PC-3 (cell line): Measurements from ENCODE around the gene OR5A1. TPM values are rescaled to one million over a fixed set of nuclear protein-coding genes. Genes with fewer than 3 reads are reported as not detected.

Experiments used
- ATAC-seq: fragments of 200-7000 bp; cut with Tn5 transposase; 2 replicates; pipeline ENCODE4 v1.9.1; 2020; ENCODE audit warnings: mild to moderate bottlenecking, moderate library complexity
- BruUV-seq: library from RNA; stranded (reverse); fragments of 400-500 nt; replicated peaks from 2 replicates; lab custom pipeline; 2021; lab: Mats Ljungman, UMichigan
- CTCF ChIA-PET: fragments of 300-600 bp; sonication (Branson Sonifier 250); formaldehyde crosslinking; loops from one replicate; lab custom pipeline; 2022; ENCODE audit warnings: antibody characterized with exemption; lab: Charles Lee
- POLR2A ChIA-PET: fragments of 300-600 bp; sonication (Branson Sonifier 250); formaldehyde crosslinking; loops from one replicate; lab custom pipeline; 2022; ENCODE audit warnings: antibody characterized with exemption; ENCODE audit not compliant: unreplicated experiment; lab: Charles Lee
- DNase-seq: peaks from one replicate; pipeline ENCODE4 v3.0.0-alpha.2; 2015
- H2AFZ ChIP-seq: fragments of 300-600 bp; sonication (generic); 2 replicates; pipeline ENCODE4 v1.6.0; 2016; ENCODE audit warnings: antibody characterized with exemption, low read length
- H3F3A ChIP-seq: fragments of 300-600 bp; sonication (generic); one replicate; pipeline ENCODE4 v1.6.0; 2017; ENCODE audit warnings: antibody characterized with exemption, low read length, control low read depth, mild to moderate bottlenecking; ENCODE audit not compliant: unreplicated experiment
- H3K27ac ChIP-seq: fragments of 300-600 bp; sonication (generic); 2 replicates; pipeline ENCODE4 v1.5.1; 2016; ENCODE audit warnings: mild to moderate bottlenecking, low read length
- H3K27me3 ChIP-seq: fragments of 300-600 bp; sonication (generic); 2 replicates; pipeline ENCODE4 v1.6.1; 2016; ENCODE audit warnings: low read length, mixed read lengths
- H3K36me3 ChIP-seq: fragments of 300-600 bp; sonication (generic); 2 replicates; pipeline ENCODE4 v1.6.1; 2016; ENCODE audit warnings: low read depth, mixed run types, low read length, mixed read lengths
- H3K4me1 ChIP-seq: fragments of 300-600 bp; sonication (generic); 2 replicates; pipeline ENCODE4 v1.5.1; 2016; ENCODE audit warnings: low read length; ENCODE audit not compliant: insufficient read depth
- H3K4me2 ChIP-seq: fragments of 300-600 bp; sonication (generic); 2 replicates; pipeline ENCODE4 v1.6.0; 2016; ENCODE audit warnings: low read length
- H3K4me3 ChIP-seq: fragments of 300-600 bp; sonication (generic); 2 replicates; pipeline ENCODE4 v1.5.1; 2016; ENCODE audit warnings: mild to moderate bottlenecking, low read length, mixed read lengths
- H3K79me2 ChIP-seq: fragments of 300-600 bp; sonication (generic); 2 replicates; pipeline ENCODE4 v1.6.1; 2017; ENCODE audit warnings: low read length, mixed read lengths
- H3K9ac ChIP-seq: fragments of 300-600 bp; sonication (generic); 2 replicates; pipeline ENCODE4 v1.6.0; 2016; ENCODE audit warnings: mild to moderate bottlenecking, low read length
- H3K9me2 ChIP-seq: fragments of 300-600 bp; sonication (generic); replicated peaks from 2 replicates; pipeline ENCODE4 v1.6.1; 2016; ENCODE audit warnings: mixed run types, low read length, mixed read lengths
- H3K9me3 ChIP-seq: fragments of 300-600 bp; sonication (generic); 2 replicates; pipeline ENCODE4 v1.6.1; 2016; ENCODE audit warnings: low read length, mixed read lengths
- H4K20me1 ChIP-seq: fragments of 300-600 bp; sonication (generic); 2 replicates; pipeline ENCODE4 v1.6.1; 2016; ENCODE audit warnings: low read length, mixed read lengths
- CTCF ChIP-seq: fragments of 300-600 bp; sonication (generic); conservative IDR thresholded peaks from 2 replicates; pipeline ENCODE4 v1.5.1; 2017; ENCODE audit warnings: antibody characterized with exemption, low read depth, mild to moderate bottlenecking, low read length
- EZH2 ChIP-seq: fragments of 300-600 bp; sonication (generic); IDR thresholded peaks from one replicate; pipeline ENCODE4 v1.6.1; 2017; ENCODE audit warnings: antibody characterized with exemption, mild to moderate bottlenecking, low read length; ENCODE audit not compliant: unreplicated experiment
- EZH2phosphoT487 ChIP-seq: fragments of 300-600 bp; sonication (generic); IDR thresholded peaks from 2 replicates; pipeline ENCODE4 v1.6.1; 2018; ENCODE audit warnings: mild to moderate bottlenecking, antibody characterized with exemption, low read length, borderline replicate concordance
- intact Hi-C: fragments of 100-400 bp; cut with micrococcal nuclease; formaldehyde crosslinking; loops from 2 replicates; pipeline ENCODE4 v1.9.0; 2023
- total RNA-seq: library from RNA; depleted of rRNA; stranded (reverse); fragments of >200 nt; gene quantifications from 2 replicates; pipeline ENCODE4 v1.2.3, GENCODE V29; 2014

Gene OR5A1
- total RNA-seq, 1 experiment from 2014 or later: not detected

- Histone ChIP-seq H3K36me3 (no peaks in the 10 kb centered on the region), H3K9me3 (peaks cover 24% of the 10 kb centered on the region), H3F3A (no peaks in the 10 kb centered on the region), H3K27ac (no peak overlapping the region), H2AFZ (no peak overlapping the region), H3K4me3 (no peak overlapping the region), H3K79me2 (no peaks in the 10 kb centered on the region), H3K9ac (no peak overlapping the region), H3K9me2 (no peaks in the 10 kb centered on the region), H4K20me1 (no peaks in the 10 kb centered on the region), H3K4me1 (no peaks in the 10 kb centered on the region), H3K4me2 (no peak overlapping the region), H3K27me3 (no peaks in the 10 kb centered on the region)
- POLR2A ChIA-PET: no interaction called here
- ATAC-seq: no peak
- no peak for TF ChIP-seq EZH2phosphoT487
- TF ChIP-seq EZH2: no peak
- no peak; the same call in 1 of the 2 replicates for TF ChIP-seq CTCF
- CTCF ChIA-PET: no interaction called here
- no TSS peak for BruUV-seq
- intact Hi-C loops: no loop called here
- no peak for DNase-seq
These were observed 35.1 kb upstream of the OR5A1 start for GRCh38 chr11:59401262-59401552.

DNA sequence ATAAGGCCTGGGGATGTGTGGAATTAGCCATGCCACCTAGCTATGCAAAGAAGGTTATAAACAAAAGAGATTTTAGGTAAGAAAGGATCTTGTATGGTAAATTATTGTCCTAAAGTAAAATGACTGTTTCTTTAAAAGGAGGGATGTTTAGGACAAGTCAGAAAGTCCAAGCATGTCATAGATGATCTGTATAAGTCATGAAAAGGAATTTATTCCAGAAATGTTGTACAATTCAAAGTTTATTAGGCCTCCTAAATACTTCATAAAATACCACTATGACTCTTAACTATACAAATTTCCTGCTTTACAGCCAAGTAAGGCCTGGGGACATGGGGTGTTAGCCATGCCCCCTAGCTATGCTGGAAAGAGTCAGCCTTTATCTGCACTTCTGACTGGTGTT lies 32.7 kb upstream of the OR5A1 start:
- no peak overlapping the region for H3K4me3 ChIP-seq
- no peaks in the 10 kb centered on the region for H3K79me2 ChIP-seq
- no peaks in the 10 kb centered on the region for H3K9me2 ChIP-seq
- no peaks in the 10 kb centered on the region for H3K27me3 ChIP-seq
- peaks cover 31% of the 10 kb centered on the region for H3K9me3 ChIP-seq
- no peaks in the 10 kb centered on the region for H3K4me1 ChIP-seq
- no peak for DNase-seq
- no peak overlapping the region for H2AFZ ChIP-seq
- H3K4me2 ChIP-seq: no peak overlapping the region
- POLR2A ChIA-PET: no interaction called here
- BruUV-seq: no TSS peak
- CTCF ChIA-PET: interaction anchor here (0.7 kb wide), 1 partner anchor 835 kb away, joined by 3 read pairs; no protein-coding TSS in a partner anchor
- H4K20me1 ChIP-seq: no peaks in the 10 kb centered on the region
- H3F3A ChIP-seq: no peaks in the 10 kb centered on the region
- no peak overlapping the region for H3K9ac ChIP-seq
- H3K36me3 ChIP-seq: no peaks in the 10 kb centered on the region
- no peak for ATAC-seq
- no peak for TF ChIP-seq EZH2
- no peak for TF ChIP-seq EZH2phosphoT487
- TF ChIP-seq CTCF: no peak
- no peak overlapping the region for H3K27ac ChIP-seq
- intact Hi-C loops: no loop called here

DNA sequence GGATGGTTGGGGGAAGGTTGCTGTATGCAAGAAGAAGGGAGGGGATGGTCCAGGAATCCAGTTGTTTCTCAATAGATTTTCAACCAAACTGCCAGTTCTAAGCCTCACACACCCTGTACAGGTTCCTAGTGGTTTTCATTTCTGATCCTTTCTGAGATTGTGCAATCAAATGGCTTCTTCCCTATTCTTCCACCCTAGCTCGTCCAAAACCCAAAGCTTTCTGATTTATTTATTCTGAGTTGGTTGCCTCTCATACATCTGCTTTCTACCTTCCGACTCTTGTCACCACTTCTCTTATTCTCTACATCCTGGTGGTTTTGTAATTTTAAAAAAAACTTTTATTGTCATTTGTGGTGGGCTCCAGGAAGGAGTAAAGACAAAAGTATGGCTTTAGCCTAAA lies 22.6 kb upstream of the OR5A1 start:
- ATAC-seq: no peak
- POLR2A ChIA-PET: no interaction called here
- intact Hi-C loops: no loop called here

More for the DNA sequence above, 22.6 kb upstream of the OR5A1 start:
- Histone ChIP-seq H4K20me1 (no peaks in the 10 kb centered on the region), H3K27me3 (peaks cover 35% of the 10 kb centered on the region), H3K79me2 (no peaks in the 10 kb centered on the region), H3K9me3 (peaks cover 26% of the 10 kb centered on the region), H2AFZ (no peak overlapping the region), H3F3A (no peaks in the 10 kb centered on the region), H3K4me2 (no peak overlapping the region), H3K36me3 (no peaks in the 10 kb centered on the region), H3K27ac (no peak overlapping the region), H3K9me2 (no peaks in the 10 kb centered on the region), H3K9ac (no peak overlapping the region), H3K4me1 (no peaks in the 10 kb centered on the region), H3K4me3 (no peak overlapping the region)
- no peak for TF ChIP-seq EZH2
- TF ChIP-seq CTCF: no peak
- no peak for TF ChIP-seq EZH2phosphoT487
- CTCF ChIA-PET: no interaction called here
- no TSS peak for BruUV-seq
- DNase-seq: no peak
